GM19328 (cell line): Measurements from ENCODE around the gene GABRR2.

Source experiments
- ATAC-seq: cut with Tn5 transposase; IDR thresholded peaks from one replicate; pipeline ENCODE4 v1.9.1; 2021; ENCODE audit warnings: mild to moderate bottlenecking, moderate library complexity; ENCODE audit not compliant: unreplicated experiment

GABRR2 gene

GRCh38 chr6:89216411-89216810, 98.7 kb downstream of the GABRR2 start:
- no peak for ATAC-seq

GRCh38 chr6:89215391-89215790, 99.7 kb downstream of the GABRR2 start:
- ATAC-seq = no peak

DNA sequence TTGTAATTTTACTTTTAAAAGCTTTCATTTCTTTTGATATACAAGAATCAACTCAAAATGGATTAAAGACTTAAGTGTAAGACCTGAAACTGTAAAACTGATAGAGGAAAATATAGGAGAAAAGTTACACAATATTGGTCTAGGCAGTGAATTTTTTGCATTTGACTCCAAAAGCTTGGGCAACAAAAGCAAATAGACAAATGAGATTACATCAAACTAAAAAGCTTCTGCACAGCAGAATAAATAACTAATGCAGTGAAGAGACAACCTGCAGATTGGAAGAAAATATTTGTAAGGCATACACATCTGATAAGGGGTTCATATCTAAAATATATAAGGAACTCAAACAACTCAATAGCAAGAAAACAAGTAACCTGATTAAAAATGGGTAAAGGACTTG, 100.9 kb downstream of the GABRR2 start:
- no peak for ATAC-seq

DNA sequence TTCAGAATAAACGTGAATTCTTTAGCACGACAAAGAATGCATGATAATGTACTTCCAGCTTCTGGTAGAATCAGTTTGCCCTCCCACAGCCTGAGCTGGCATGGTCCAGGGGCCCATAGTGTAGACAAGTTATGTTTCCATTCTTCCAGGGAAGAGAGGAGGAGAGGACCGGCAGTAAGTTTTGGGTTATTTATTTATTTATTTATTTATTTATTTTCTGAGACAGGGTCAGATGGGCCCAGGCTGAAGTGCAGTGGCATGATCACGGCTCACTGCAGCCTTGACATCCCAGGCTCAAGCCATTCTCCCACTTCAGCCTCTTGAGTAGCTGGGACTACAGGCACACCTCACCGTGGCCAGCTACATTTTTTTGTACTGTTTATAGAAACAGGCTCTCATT, 102.6 kb downstream of the GABRR2 start:
- ATAC-seq = no peak

DNA sequence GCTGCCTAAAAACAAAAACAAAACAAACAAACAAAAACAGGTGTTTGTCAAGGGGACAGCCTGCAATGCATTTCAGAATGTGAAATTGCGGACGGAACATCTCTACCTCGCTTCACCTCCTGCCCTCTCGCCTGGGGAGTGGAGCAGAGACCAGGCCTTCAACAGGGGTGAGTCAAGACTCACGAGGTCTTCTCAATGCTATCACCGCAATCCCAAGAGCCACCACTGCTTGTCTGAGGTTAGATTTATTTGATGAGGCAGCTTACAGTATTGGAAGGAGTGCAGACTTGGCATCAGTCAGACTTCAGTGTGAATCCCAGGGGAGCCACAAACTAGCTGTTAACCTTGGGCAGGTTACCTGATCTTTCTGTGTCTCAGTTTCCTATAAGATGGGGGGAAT, 105.6 kb downstream of the GABRR2 start:
- no peak for ATAC-seq

DNA sequence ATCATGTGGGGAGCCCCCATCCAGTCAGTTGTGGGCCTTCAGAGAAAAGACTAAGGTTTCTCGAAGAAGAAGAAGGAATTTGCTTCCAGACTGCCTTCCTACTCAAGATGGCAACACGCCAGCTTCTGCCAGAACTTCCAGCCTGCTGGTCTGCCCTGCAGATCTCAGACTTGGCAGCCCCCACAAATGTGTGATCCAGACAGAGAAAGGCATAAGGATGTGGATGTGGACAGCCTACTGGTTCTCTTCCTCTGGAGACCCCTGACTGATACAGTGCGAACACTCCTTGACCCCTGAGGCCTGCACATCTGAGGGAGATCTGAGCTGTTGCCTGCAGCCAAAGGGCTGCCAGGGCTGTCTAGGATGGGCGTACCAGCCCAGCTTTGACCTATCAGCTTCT, 106.5 kb downstream of the GABRR2 start:
- ATAC-seq = no peak
